T-cell (primary cell): ENCODE data around the gene BRD7. TPM values are rescaled to one million over a fixed set of nuclear protein-coding genes. Genes with fewer than 3 reads are reported as not detected.

Experiments used
- ATAC-seq, 4 experiments: fragments of 200-7000 bp in 3 of 4; fragments of 150-1000 bp in 1 of 4; cut with Tn5 transposase; replicated peaks in 1 of 4; 1 replicate in 3 of 4; 2 replicates in 1 of 4; pipeline ENCODE4 v1.10.0; 2021; ENCODE audit warnings: moderate library complexity in 3 of 4, mild to moderate bottlenecking in 2 of 4, moderate number of reproducible peaks in 1 of 4
- CTCF ChIA-PET, 2 donors: fragments of 300-600 bp; sonication (Branson Sonifier 250); formaldehyde crosslinking; loops; one replicate each; lab custom pipeline; 2022; ENCODE audit warnings: antibody characterized with exemption in 2 of 2; lab: Charles Lee
- POLR2A ChIA-PET, 2 donors: fragments of 300-600 bp; sonication (Branson Sonifier 250); formaldehyde crosslinking; loops; one replicate each; lab custom pipeline; 2022; ENCODE audit warnings: antibody characterized with exemption in 2 of 2; lab: Charles Lee
- DNase-seq, 35 experiments: peaks; one replicate each; pipeline versions ENCODE4 v3.0.0 to v3.0.0-alpha.2; 2013 to 2023
- H3K27ac ChIP-seq: one replicate; pipeline ENCODE4 v1.5.1; 2013; ENCODE audit warnings: low read length
- H3K27me3 ChIP-seq, 2 experiments: replicated peaks in 1 of 2; 1 replicate in 1 of 2; 2 replicates in 1 of 2; pipeline versions ENCODE4 v1.6.1 to v1.7.0; 2013; ENCODE audit warnings: low read length in 1 of 2, mixed read lengths in 1 of 2; ENCODE audit not compliant: control insufficient read depth in 2 of 2, insufficient read depth in 2 of 2; ENCODE audit errors: extremely low read depth in 1 of 2
- H3K36me3 ChIP-seq, 2 donors: 1 replicate in 1 of 2; 2 replicates in 1 of 2; pipeline versions ENCODE4 v1.6.1 to v1.7.0; 2013; ENCODE audit warnings: low read length in 1 of 2; ENCODE audit not compliant: control insufficient read depth in 2 of 2, insufficient read depth in 1 of 2; ENCODE audit errors: extremely low read depth in 1 of 2
- H3K4me1 ChIP-seq, 2 experiments: 1 replicate in 1 of 2; 2 replicates in 1 of 2; pipeline versions ENCODE4 v1.6.1 to v1.7.0; 2013; ENCODE audit warnings: low read length in 2 of 2, mixed read lengths in 1 of 2; ENCODE audit not compliant: insufficient read depth in 2 of 2, control insufficient read depth in 1 of 2; ENCODE audit errors: extremely low read depth in 1 of 2
- H3K4me3 ChIP-seq, 2 donors: 1 replicate in 1 of 2; 2 replicates in 1 of 2; pipeline versions ENCODE4 v1.5.1 to v1.7.0; 2013; ENCODE audit warnings: mild to moderate bottlenecking in 2 of 2, low read length in 1 of 2, moderate library complexity in 1 of 2; ENCODE audit not compliant: control insufficient read depth in 1 of 2; ENCODE audit errors: extremely low read depth in 1 of 2
- H3K9me3 ChIP-seq: 2 replicates; pipeline ENCODE4 v1.7.0; 2013
- H3K27ac Mint-ChIP-seq, 2 donors: one replicate each; pipeline ENCODE4 v1.8.0; 2020 to 2021; ENCODE audit warnings: mild to moderate bottlenecking in 2 of 2, mixed read lengths in 2 of 2
- H3K27me3 Mint-ChIP-seq, 2 donors: one replicate each; pipeline ENCODE4 v1.8.0; 2021 to 2022; ENCODE audit warnings: mixed read lengths in 2 of 2
- H3K36me3 Mint-ChIP-seq: one replicate; pipeline ENCODE4 v1.8.0; 2021; ENCODE audit warnings: mixed read lengths
- H3K4me1 Mint-ChIP-seq, 3 donors: one replicate each; pipeline ENCODE4 v1.8.0; 2020 to 2022; ENCODE audit warnings: mixed read lengths in 3 of 3, mild to moderate bottlenecking in 1 of 3
- H3K4me3 Mint-ChIP-seq, 3 donors: one replicate each; pipeline ENCODE4 v1.8.0; 2020 to 2022; ENCODE audit warnings: mild to moderate bottlenecking in 3 of 3, mixed read lengths in 3 of 3, moderate library complexity in 3 of 3
- H3K9me3 Mint-ChIP-seq, 3 donors: one replicate each; pipeline ENCODE4 v1.8.0; 2020 to 2022; ENCODE audit warnings: mixed read lengths in 3 of 3
- WGBS: methylation state at CpG from one replicate; pipeline ENCODE4 v1.1.5; 2013; ENCODE audit warnings: missing lambda C conversion rate; ENCODE audit not compliant: insufficient coverage; 5-methylcytosine and 5-hydroxymethylcytosine counted together
- total RNA-seq, 35 experiments: library from RNA in 6 of 35; stranded (reverse) in 6 of 35; fragments of 120-200 nt in 1 of 35; gene quantifications; one replicate each; pipeline versions ENCODE4 v1.2.1 to v1.2.4 and lab custom pipeline; 2013 to 2026

BRD7 gene
- total RNA-seq, 5 donors from 2014 or later (not counting 1 experiment from before 2014, with no cell fraction given), result 62.9 to 115 (median 75.4) TPM

GRCh38 chr16:50279504-50279865 is 89.3 kb downstream of the BRD7 start:
- H3K36me3 Mint-ChIP-seq, result peaks cover 7% of the 10 kb centered on the region
- no peak overlapping the region for H3K4me3 ChIP-seq
- H3K4me3 Mint-ChIP-seq, result peak overlapping the region in 2 of 3 donors; percentile 10 to 85
- no peaks in the 10 kb centered on the region for H3K27me3 Mint-ChIP-seq
- ChIA-PET CTCF (interaction anchor here (0.7 to 1.5 kb wide), 4 partner anchors 10 to 69 kb away, joined by 3 to 10 read pairs (median 5); no protein-coding TSS in a partner anchor), POLR2A (interaction anchor here in 1 of 2 donors (0.7 to 1.0 kb wide), 3 partner anchors 11 to 205 kb away, joined by 3 to 5 read pairs (median 3); no protein-coding TSS in a partner anchor)
- no peaks in the 10 kb centered on the region for H3K9me3 ChIP-seq
- peak overlapping the region; percentile 87 to 99 for H3K27ac Mint-ChIP-seq
- peaks cover 59 to 94% of the 10 kb centered on the region in 2 experiments for H3K4me1 ChIP-seq
- H3K4me1 Mint-ChIP-seq, result peaks cover 89 to 99% (median 98%) of the 10 kb centered on the region in 3 donors
- H3K9me3 Mint-ChIP-seq, result no peaks in the 10 kb centered on the region
- peaks cover 0 to 29% of the 10 kb centered on the region in 2 donors for H3K36me3 ChIP-seq
- no peaks in the 10 kb centered on the region for H3K27me3 ChIP-seq
- 81% methylated on average over 2 of the region's 2 CpGs for WGBS
- DNase-seq (no peak), ATAC-seq (no peak)
- peak overlapping the region; percentile 26 for H3K27ac ChIP-seq

DNA sequence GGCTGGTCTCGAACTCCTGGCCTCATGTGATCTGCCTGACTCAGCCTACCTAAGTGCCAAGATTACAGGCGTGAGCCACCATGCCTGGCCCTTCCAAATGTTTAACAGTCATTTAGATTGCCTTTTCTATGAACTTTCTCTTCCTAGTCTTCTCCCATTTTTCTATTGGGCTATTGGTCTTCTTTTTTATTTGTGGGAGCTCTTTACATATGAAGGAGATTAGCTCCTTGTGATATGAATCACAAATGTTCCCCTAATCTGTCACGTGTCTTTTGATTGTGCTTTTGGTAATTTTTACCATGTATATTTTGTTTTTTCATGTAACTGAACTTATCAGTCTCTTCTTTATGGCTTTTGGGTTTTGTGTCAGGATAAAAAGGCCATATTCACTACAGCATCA is 90.5 kb downstream of the BRD7 start:
- Mint-ChIP-seq H3K4me3 (peak overlapping the region; percentile 62 to 85 (median 66)), H3K36me3 (peaks cover 7% of the 10 kb centered on the region), H3K4me1 (peaks cover 89 to 99% (median 98%) of the 10 kb centered on the region in 3 donors), H3K27ac (peak overlapping the region; percentile 87 to 99), H3K9me3 (no peaks in the 10 kb centered on the region), H3K27me3 (no peaks in the 10 kb centered on the region)
- no peaks in the 10 kb centered on the region for H3K27me3 ChIP-seq
- H3K4me1 ChIP-seq, result peaks cover 58 to 94% of the 10 kb centered on the region in 2 experiments
- no peak for ATAC-seq
- H3K36me3 ChIP-seq, result peaks cover 0 to 25% of the 10 kb centered on the region in 2 donors
- POLR2A ChIA-PET, result interaction anchor here (0.6 to 1.2 kb wide), 3 partner anchors 10 to 76 kb away, joined by 3 to 5 read pairs (median 4); no protein-coding TSS in a partner anchor
- WGBS, result 52% methylated on average over 2 of the region's 3 CpGs
- peak overlapping the region; percentile 93 for H3K27ac ChIP-seq
- no peak for DNase-seq
- H3K4me3 ChIP-seq, result peak overlapping the region in 1 of 2 donors; percentile 19
- CTCF ChIA-PET, result interaction anchor here (0.5 to 1.3 kb wide), 10 partner anchors 9 to 686 kb away, joined by 3 to 11 read pairs (median 4); partner anchors contain the start of gene CNEP1R1 (in 1 of the 2)
- no peaks in the 10 kb centered on the region for H3K9me3 ChIP-seq

GRCh38 chr16:50276801-50277555 is 91.8 kb downstream of the BRD7 start:
- WGBS, result no CpG with 5 or more reads among the region's 4 CpGs
- H3K27me3 Mint-ChIP-seq, result no peaks in the 10 kb centered on the region
- Histone ChIP-seq H3K27me3 (no peaks in the 10 kb centered on the region), H3K36me3 (peaks cover 1 to 34% of the 10 kb centered on the region in 2 donors), H3K27ac (peak overlapping the region; percentile 93), H3K4me1 (peaks cover 65 to 94% of the 10 kb centered on the region in 2 experiments), H3K9me3 (no peaks in the 10 kb centered on the region), H3K4me3 (no peak overlapping the region)
- peaks cover 89 to 99% (median 98%) of the 10 kb centered on the region in 3 donors for H3K4me1 Mint-ChIP-seq
- peak overlapping the region; percentile 18 to 85 (median 42) for H3K4me3 Mint-ChIP-seq
- H3K36me3 Mint-ChIP-seq, result peaks cover 7% of the 10 kb centered on the region
- ChIA-PET POLR2A (interaction anchor here in 1 of 2 donors (0.7 to 1.2 kb wide), 2 partner anchors 8 to 92 kb away, joined by 4 to 5 read pairs; no protein-coding TSS in a partner anchor), CTCF (interaction anchor here in 1 of 2 donors (0.7 to 1.3 kb wide), 7 partner anchors 8 to 389 kb away, joined by 3 to 11 read pairs (median 4); partner anchors contain the start of gene CNEP1R1)
- no peaks in the 10 kb centered on the region for H3K9me3 Mint-ChIP-seq
- H3K27ac Mint-ChIP-seq, result peak overlapping the region; percentile 87 to 99
- DNase-seq, result no peak
- no peak for ATAC-seq

DNA sequence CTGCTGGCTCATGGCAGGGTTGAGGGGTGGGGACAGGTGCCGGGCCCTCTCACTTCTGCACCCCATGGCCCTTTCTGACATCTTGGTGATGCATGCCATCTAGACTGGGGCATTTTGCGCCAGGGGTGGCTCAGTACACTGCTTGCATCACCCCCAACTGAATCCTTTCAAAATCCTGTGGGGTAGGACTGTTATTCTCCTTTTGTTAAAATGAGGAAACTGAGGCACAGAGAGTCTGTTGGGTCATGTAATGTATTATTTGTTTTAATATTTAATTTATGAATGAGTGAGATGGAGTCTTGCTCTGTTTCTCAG is 92.5 kb downstream of the BRD7 start:
- H3K4me1 ChIP-seq, result peaks cover 70 to 94% of the 10 kb centered on the region in 2 experiments
- H3K36me3 ChIP-seq, result peaks cover 5 to 40% of the 10 kb centered on the region in 2 donors
- Mint-ChIP-seq H3K27ac (peak overlapping the region; percentile 99 to 100), H3K27me3 (no peaks in the 10 kb centered on the region), H3K4me1 (peaks cover 94 to 99% (median 98%) of the 10 kb centered on the region in 3 donors), H3K36me3 (peaks cover 9% of the 10 kb centered on the region), H3K9me3 (no peaks in the 10 kb centered on the region), H3K4me3 (peak overlapping the region in 2 of 3 donors; percentile 17 to 85)
- no peaks in the 10 kb centered on the region for H3K27me3 ChIP-seq
- H3K9me3 ChIP-seq, result no peaks in the 10 kb centered on the region
- peak overlapping the region; percentile 93 for H3K27ac ChIP-seq
- no CpG with 5 or more reads among the region's 2 CpGs for WGBS
- DNase-seq (no peak), ATAC-seq (no peak)
- ChIA-PET POLR2A (interaction anchor here in 1 of 2 donors (0.7 kb wide), 1 partner anchor 93 kb away, joined by 4 read pairs; no protein-coding TSS in a partner anchor), CTCF (interaction anchor here (1.5 to 1.7 kb wide), 2 partner anchors 64 to 79 kb away, joined by 4 to 8 read pairs; no protein-coding TSS in a partner anchor)
- no peak overlapping the region for H3K4me3 ChIP-seq

GRCh38 chr16:50275428-50276325 is 93.1 kb downstream of the BRD7 start:
- WGBS, result 79% methylated on average over 7 of the region's 12 CpGs
- peak overlapping the region; percentile 85 to 89 (median 85) for H3K4me3 Mint-ChIP-seq
- peak overlapping the region; percentile 67 to 75 for H3K4me3 ChIP-seq
- CTCF ChIA-PET, result interaction anchor here (1.0 to 2.1 kb wide), 8 partner anchors 34 to 531 kb away, joined by 3 to 8 read pairs (median 4); no protein-coding TSS in a partner anchor
- H3K36me3 ChIP-seq, result peaks cover 5 to 41% of the 10 kb centered on the region in 2 donors
- DNase-seq, result no peak
- ATAC-seq, result no peak
- no peaks in the 10 kb centered on the region for H3K9me3 ChIP-seq
- H3K4me1 Mint-ChIP-seq, result peaks cover 98 to 100% (median 99%) of the 10 kb centered on the region in 3 donors
- peak overlapping the region; percentile 93 for H3K27ac ChIP-seq
- POLR2A ChIA-PET, result no interaction called here
- peak overlapping the region; percentile 99 to 100 for H3K27ac Mint-ChIP-seq
- H3K4me1 ChIP-seq, result peaks cover 69 to 94% of the 10 kb centered on the region in 2 experiments
- peaks cover 12% of the 10 kb centered on the region for H3K36me3 Mint-ChIP-seq
- H3K27me3 Mint-ChIP-seq, result no peaks in the 10 kb centered on the region
- no peaks in the 10 kb centered on the region for H3K9me3 Mint-ChIP-seq
- H3K27me3 ChIP-seq, result no peaks in the 10 kb centered on the region
